ENCODE results near the gene FAM9C. TPM values are rescaled to one million over a fixed set of nuclear protein-coding genes. Genes with fewer than 3 reads are reported as not detected.
A peak's percentile ranks its signal among the peaks of the same experiment; 100 is the strongest.
"Not testable (repeated sequence)": the region's sequence is repeated elsewhere in the genome, so short reads cannot be mapped to it uniquely, and the experiment has no call there.

Gene FAM9C
- total RNA-seq, 2 experiments from 2014 or later: not detected

GRCh38 chrX:13016731-13017130, 27.7 kb downstream of the FAM9C start:
- POLR2A ChIA-PET; H3K27ac Mint-ChIP-seq; H3K36me3 Mint-ChIP-seq (ENCODE audit: low read depth); H3K27me3 Mint-ChIP-seq; DNase-seq; intact Hi-C loops (cut with DNase I, micrococcal nuclease); ATAC-seq; H3K9me3 Mint-ChIP-seq (ENCODE audit: low read depth); H3K4me3 Mint-ChIP-seq; CTCF ChIA-PET: not testable (repeated sequence)
- peaks cover 51% of the 10 kb centered on the region for H3K4me1 Mint-ChIP-seq

- Mint-ChIP-seq H3K36me3 (ENCODE audit: low read depth) (no peaks in the 10 kb centered on the region), H3K9me3 (ENCODE audit: low read depth) (no peaks in the 10 kb centered on the region), H3K4me3 (no peak overlapping the region), H3K27ac (no peak overlapping the region), H3K27me3 (no peaks in the 10 kb centered on the region), H3K4me1 (peaks cover 58% of the 10 kb centered on the region)
- ChIA-PET CTCF (interaction anchor here (0.6 to 0.7 kb wide), 2 partner anchors 45 to 69 kb away, joined by 3 read pairs; no protein-coding TSS in a partner anchor), POLR2A (no interaction called here)
- no peak for ATAC-seq
- no peak for DNase-seq
- intact Hi-C loops (cut with DNase I, micrococcal nuclease): no loop called here
These were observed 28.7 kb downstream of the FAM9C start for GRCh38 chrX:13015536-13016236.

- DNase-seq: no peak
- Mint-ChIP-seq H3K9me3 (ENCODE audit: low read depth) (no peaks in the 10 kb centered on the region), H3K27ac (no peak overlapping the region), H3K4me3 (peak overlapping the region; percentile 45), H3K4me1 (peaks cover 56% of the 10 kb centered on the region), H3K36me3 (ENCODE audit: low read depth) (no peaks in the 10 kb centered on the region), H3K27me3 (no peaks in the 10 kb centered on the region)
- ChIA-PET POLR2A (interaction anchor here (0.7 to 1.1 kb wide), 3 partner anchors 8 to 62 kb away, joined by 3 to 5 read pairs (median 4); no protein-coding TSS in a partner anchor), CTCF (interaction anchor here (0.6 to 1.4 kb wide), 5 partner anchors 11 to 473 kb away, joined by 3 to 5 read pairs (median 4); no protein-coding TSS in a partner anchor)
- intact Hi-C loops (cut with DNase I, micrococcal nuclease): no loop called here
- peak; percentile 43 for ATAC-seq
These were observed 30.0 kb downstream of the FAM9C start for GRCh38 chrX:13014111-13015096.

- POLR2A ChIA-PET: interaction anchor here (0.6 to 1.3 kb wide), 5 partner anchors 13 to 453 kb away, joined by 3 to 5 read pairs (median 4); no protein-coding TSS in a partner anchor
- peak; percentile 91 for ATAC-seq
- peak; percentile 38 for DNase-seq
- Mint-ChIP-seq H3K4me3 (peak overlapping the region; percentile 45), H3K9me3 (ENCODE audit: low read depth) (no peaks in the 10 kb centered on the region), H3K36me3 (ENCODE audit: low read depth) (no peaks in the 10 kb centered on the region), H3K27me3 (no peaks in the 10 kb centered on the region), H3K4me1 (peaks cover 63% of the 10 kb centered on the region), H3K27ac (peak overlapping the region; percentile 80)
- intact Hi-C loops (cut with DNase I, micrococcal nuclease): loop anchor here in 1 of 2 experiments (1.0 kb wide), 1 partner anchor 28 kb away; no protein-coding TSS in a partner anchor
- CTCF ChIA-PET: interaction anchor here (0.6 to 1.4 kb wide), 5 partner anchors 11 to 474 kb away, joined by 3 to 5 read pairs (median 4); no protein-coding TSS in a partner anchor
These were observed 30.9 kb downstream of the FAM9C start for GRCh38 chrX:13013363-13014110.

GRCh38 chrX:13010546-13010945, 33.9 kb downstream of the FAM9C start:
- Mint-ChIP-seq H3K27me3 (no peaks in the 10 kb centered on the region), H3K9me3 (ENCODE audit: low read depth) (no peaks in the 10 kb centered on the region), H3K4me1 (peaks cover 74% of the 10 kb centered on the region), H3K4me3 (no peak overlapping the region), H3K27ac (no peak overlapping the region), H3K36me3 (ENCODE audit: low read depth) (no peaks in the 10 kb centered on the region)
- POLR2A ChIA-PET: no interaction called here
- no peak for DNase-seq
- ATAC-seq: no peak
- CTCF ChIA-PET: no interaction called here
- intact Hi-C loops (cut with DNase I, micrococcal nuclease): no loop called here

- intact Hi-C loops (cut with DNase I, micrococcal nuclease): no loop called here
- Mint-ChIP-seq H3K4me1 (peaks cover 76% of the 10 kb centered on the region), H3K27ac (no peak overlapping the region), H3K27me3 (no peaks in the 10 kb centered on the region), H3K4me3 (no peak overlapping the region), H3K36me3 (ENCODE audit: low read depth) (no peaks in the 10 kb centered on the region), H3K9me3 (ENCODE audit: low read depth) (no peaks in the 10 kb centered on the region)
- DNase-seq: no peak
- CTCF ChIA-PET: no interaction called here
- POLR2A ChIA-PET: no interaction called here
- no peak for ATAC-seq
These were observed 34.6 kb downstream of the FAM9C start for GRCh38 chrX:13009844-13010243.

- POLR2A ChIA-PET: no interaction called here
- intact Hi-C loops (cut with DNase I, micrococcal nuclease): no loop called here
These were observed 35.1 kb downstream of the FAM9C start for GRCh38 chrX:13009273-13009672.

GRCh38 chrX:13008851-13009250, 35.6 kb downstream of the FAM9C start:
- peaks cover 70% of the 10 kb centered on the region for H3K4me1 Mint-ChIP-seq
- intact Hi-C loops (cut with DNase I, micrococcal nuclease): no loop called here
- no peaks in the 10 kb centered on the region for H3K36me3 Mint-ChIP-seq (ENCODE audit: low read depth)
- no peak for DNase-seq
- H3K9me3 Mint-ChIP-seq (ENCODE audit: low read depth): no peaks in the 10 kb centered on the region
- no peaks in the 10 kb centered on the region for H3K27me3 Mint-ChIP-seq
- CTCF ChIA-PET: no interaction called here
- H3K27ac Mint-ChIP-seq: no peak overlapping the region
- no peak for ATAC-seq
- no peak overlapping the region for H3K4me3 Mint-ChIP-seq
- POLR2A ChIA-PET: no interaction called here

More at GRCh38 chrX:13009273-13009672, 35.1 kb downstream of the FAM9C start:
- Mint-ChIP-seq H3K27me3 (no peaks in the 10 kb centered on the region), H3K36me3 (ENCODE audit: low read depth) (no peaks in the 10 kb centered on the region), H3K4me3 (no peak overlapping the region), H3K4me1 (peaks cover 74% of the 10 kb centered on the region), H3K27ac (no peak overlapping the region), H3K9me3 (ENCODE audit: low read depth) (no peaks in the 10 kb centered on the region)
- DNase-seq (no peak), ATAC-seq (no peak)
- CTCF ChIA-PET: no interaction called here

- H3K36me3 Mint-ChIP-seq (ENCODE audit: low read depth): no peaks in the 10 kb centered on the region
- no peak overlapping the region for H3K4me3 Mint-ChIP-seq
- peaks cover 68% of the 10 kb centered on the region for H3K4me1 Mint-ChIP-seq
- H3K27me3 Mint-ChIP-seq: no peaks in the 10 kb centered on the region
- ATAC-seq: no peak
- DNase-seq: no peak
- ChIA-PET CTCF (no interaction called here), POLR2A (interaction anchor here (0.6 kb wide), 1 partner anchor 71 kb away, joined by 9 read pairs; no protein-coding TSS in a partner anchor)
- H3K9me3 Mint-ChIP-seq (ENCODE audit: low read depth): no peaks in the 10 kb centered on the region
- peak overlapping the region; percentile 13 for H3K27ac Mint-ChIP-seq
- intact Hi-C loops (cut with DNase I, micrococcal nuclease): no loop called here
These were observed 36.3 kb downstream of the FAM9C start for GRCh38 chrX:13008189-13008533.

- H3K9me3 Mint-ChIP-seq (ENCODE audit: low read depth): no peaks in the 10 kb centered on the region
- no peaks in the 10 kb centered on the region for H3K27me3 Mint-ChIP-seq
- ChIA-PET POLR2A (interaction anchor here (0.6 kb wide), 1 partner anchor 72 kb away, joined by 9 read pairs; no protein-coding TSS in a partner anchor), CTCF (no interaction called here)
- DNase-seq (no peak), ATAC-seq (no peak)
- H3K4me3 Mint-ChIP-seq: no peak overlapping the region
- no peak overlapping the region for H3K27ac Mint-ChIP-seq
- peaks cover 68% of the 10 kb centered on the region for H3K4me1 Mint-ChIP-seq
- H3K36me3 Mint-ChIP-seq (ENCODE audit: low read depth): no peaks in the 10 kb centered on the region
- intact Hi-C loops (cut with DNase I, micrococcal nuclease): no loop called here
These were observed 36.8 kb downstream of the FAM9C start for GRCh38 chrX:13007519-13008188.
